Caco-2 (cell line): ENCODE measurements around the gene CAVIN1. TPM values are rescaled to one million over a fixed set of nuclear protein-coding genes. Genes with fewer than 3 reads are reported as not detected.

Experiments
- Bru-seq: library from RNA; stranded (reverse); fragments of 400-500 nt; gene quantifications from one replicate; lab custom pipeline; 2021; lab: Mats Ljungman, UMichigan
- BruChase-seq, 2 experiments: library from RNA; stranded (reverse); fragments of 400-500 nt; gene quantifications; one replicate each; lab custom pipeline; 2021; lab: Mats Ljungman, UMichigan
- BruUV-seq: library from RNA; stranded (reverse); fragments of 400-500 nt; replicated peaks from 2 replicates; lab custom pipeline; 2021; lab: Mats Ljungman, UMichigan
- CTCF ChIA-PET: fragments of 300-600 bp; sonication (Branson Sonifier 250); formaldehyde crosslinking; loops from one replicate; lab custom pipeline; 2022; ENCODE audit warnings: antibody characterized with exemption; lab: Charles Lee
- POLR2A ChIA-PET: fragments of 300-600 bp; sonication (Branson Sonifier 250); formaldehyde crosslinking; loops from one replicate; lab custom pipeline; 2022; ENCODE audit warnings: antibody characterized with exemption; lab: Charles Lee
- DNase-seq, 2 experiments: peaks; one replicate each; pipeline versions ENCODE4 v3.0.0 to v3.0.0-alpha.2; 2020 to 2022
- H3K27me3 ChIP-seq: replicated peaks from 2 replicates; pipeline ENCODE4 v1.6.0; 2011; ENCODE audit warnings: low read length; ENCODE audit not compliant: control insufficient read depth, insufficient read depth
- H3K36me3 ChIP-seq: 2 replicates; pipeline ENCODE4 v1.5.1; 2011; ENCODE audit warnings: low read length; ENCODE audit not compliant: control insufficient read depth, insufficient read depth
- H3K4me1 ChIP-seq: fragments of 250-450 bp; sonication (Bioruptor Pico); 2 replicates; pipeline ENCODE4 v1.5.1; 2020; ENCODE audit warnings: mild to moderate bottlenecking
- H3K4me3 ChIP-seq: 2 replicates; pipeline ENCODE4 v1.5.1; 2011; ENCODE audit warnings: low read depth, mild to moderate bottlenecking, control low read depth, low read length
- H3K9me3 ChIP-seq: fragments of 250-450 bp; sonication (Bioruptor Pico); 2 replicates; pipeline ENCODE4 v1.5.1; 2020; ENCODE audit warnings: mild to moderate bottlenecking, moderate library complexity
- H3K27ac Mint-ChIP-seq: one replicate; pipeline ENCODE4 v1.8.0; 2022; ENCODE audit warnings: mixed read lengths; ENCODE audit not compliant: unreplicated experiment
- H3K27me3 Mint-ChIP-seq: one replicate; pipeline ENCODE4 v1.8.0; 2022; ENCODE audit warnings: mixed read lengths; ENCODE audit not compliant: insufficient read depth, unreplicated experiment
- H3K36me3 Mint-ChIP-seq: one replicate; pipeline ENCODE4 v1.8.0; 2022; ENCODE audit warnings: mild to moderate bottlenecking, mixed read lengths; ENCODE audit not compliant: insufficient read depth, unreplicated experiment
- H3K4me1 Mint-ChIP-seq: one replicate; pipeline ENCODE4 v1.8.0; 2022; ENCODE audit warnings: low read depth, mixed read lengths; ENCODE audit not compliant: unreplicated experiment
- H3K4me3 Mint-ChIP-seq: one replicate; pipeline ENCODE4 v1.8.0; 2022; ENCODE audit warnings: mild to moderate bottlenecking, moderate library complexity, mixed read lengths; ENCODE audit not compliant: unreplicated experiment
- H3K9me3 Mint-ChIP-seq: one replicate; pipeline ENCODE4 v1.8.0; 2022; ENCODE audit warnings: mixed read lengths; ENCODE audit not compliant: unreplicated experiment
- CTCF ChIP-seq, 2 experiments: fragments of 200-600 bp in 1 of 2; IDR thresholded peaks; 1 replicate in 1 of 2; 2 replicates in 1 of 2; pipeline versions ENCODE4 v1.5.1 to v1.8.0; 2011 to 2022; ENCODE audit warnings: antibody characterized with exemption in 1 of 2, control low read depth in 1 of 2, inconsistent platforms in 1 of 2, low read depth in 1 of 2, low read length in 1 of 2, mild to moderate bottlenecking in 1 of 2, moderate library complexity in 1 of 2; ENCODE audit not compliant: insufficient read depth in 1 of 2, severe bottlenecking in 1 of 2, unreplicated experiment in 1 of 2
- intact Hi-C: fragments of 100-400 bp; cut with micrococcal nuclease; formaldehyde crosslinking; loops from one replicate; pipeline ENCODE4 v1.10.0; 2022; ENCODE audit not compliant: unreplicated experiment
- long read RNA-seq: library from polyadenylated mRNA; stranded (forward); transcript quantifications from one replicate; pipeline ENCODE4 v2.0.0, GENCODE V29; 2022
- total RNA-seq: library from RNA; stranded (reverse); gene quantifications from 2 replicates; pipeline ENCODE4 v1.2.3, GENCODE V29; 2022

The CAVIN1 gene
- total RNA-seq, result 143 and 173 TPM in 2 replicates
- percentile 78 among the genes with signal in this experiment for Bru-seq, nascent RNA
- percentile 91 among the genes with signal in this experiment for BruChase-seq, experiment 1, labeled RNA remaining after a 2-hour chase
- BruChase-seq, experiment 2, labeled RNA remaining after a 6-hour chase, result percentile 97 among the genes with signal in this experiment
- long read RNA-seq, transcript CAVIN1-201 (2 exons, 3,828 nt), result major isoform, 151 of 204 reads
- long read RNA-seq, partial matches to known transcripts, result 0 of 204 reads
- long read RNA-seq, other reads (novel, unspliced or antisense), result 53 of 204 reads

GRCh38 chr17:42422958-42423712 lies at the start of gene CAVIN1:
CAVIN1 (minus strand) TSS chr17:42423256; CDS start chr17:42423097, 159 bp downstream.
- peak; percentile 98 to 99 for DNase-seq
- H3K27me3 ChIP-seq, result no peaks in the 10 kb centered on the region
- Mint-ChIP-seq H3K27ac (peak within 1 kb of the TSS; percentile 74), H3K27me3 (no peaks in the 10 kb centered on the region), H3K36me3 (peaks cover 20% of the 10 kb centered on the region), H3K4me1 (peaks cover 20% of the 10 kb centered on the region), H3K9me3 (no peaks in the 10 kb centered on the region), H3K4me3 (peak within 1 kb of the TSS; percentile 85)
- CTCF ChIA-PET, result interaction anchor here (0.6 to 1.9 kb wide), 14 partner anchors 9 to 155 kb away, joined by 3 to 22 read pairs (median 4); partner anchors contain the start of gene STAT3
- H3K4me1 ChIP-seq, result peaks cover 18% of the 10 kb centered on the region
- no peak for TF ChIP-seq CTCF (IDR thresholded peaks at IDR 0.05; ENCODE audit: insufficient read depth in 1 of 2, low read depth in 1 of 2, low read length in 1 of 2, severe bottlenecking in 1 of 2, unreplicated experiment in 1 of 2)
- H3K36me3 ChIP-seq, result no peaks in the 10 kb centered on the region
- peak within 1 kb of the TSS; percentile 97 for H3K4me3 ChIP-seq
- intact Hi-C loops, result loop anchor here (1.0 to 2.0 kb wide), 2 partner anchors 35 to 36 kb away; partner anchors contain the start of genes ATP6V0A1 and STAT3
- BruUV-seq, result no TSS peak
- POLR2A ChIA-PET, result interaction anchor here (0.7 to 2.1 kb wide), 21 partner anchors 9 to 945 kb away, joined by 3 to 53 read pairs (median 5); partner anchors contain the start of genes KAT2A, NAGLU, ODAD4 and STAT3
- H3K9me3 ChIP-seq, result no peaks in the 10 kb centered on the region

GRCh38 chr17:42467889-42468288 lies 44.8 kb upstream of the CAVIN1 start:
- intact Hi-C loops, result loop anchor here (1.0 to 10.0 kb wide), 3 partner anchors 10 to 47 kb away; partner anchors contain the start of gene ATP6V0A1
- peaks cover 82% of the 10 kb centered on the region for H3K36me3 Mint-ChIP-seq

More at GRCh38 chr17:42467889-42468288, 44.8 kb upstream of the CAVIN1 start:
- TF ChIP-seq CTCF (IDR thresholded peaks at IDR 0.05; ENCODE audit: insufficient read depth in 1 of 2, low read depth in 1 of 2, low read length in 1 of 2, severe bottlenecking in 1 of 2, unreplicated experiment in 1 of 2), result no peak
- H3K4me3 ChIP-seq, result no peak overlapping the region
- CTCF ChIA-PET, result interaction anchor here (0.6 to 1.0 kb wide), 2 partner anchors 26 to 39 kb away, joined by 3 read pairs; no protein-coding TSS in a partner anchor
- peaks cover 29% of the 10 kb centered on the region for H3K4me1 Mint-ChIP-seq
- H3K4me3 Mint-ChIP-seq, result peak overlapping the region; percentile 36
- no peaks in the 10 kb centered on the region for H3K27me3 ChIP-seq
- POLR2A ChIA-PET, result interaction anchor here (1.3 to 2.1 kb wide), 2 partner anchors 45 to 79 kb away, joined by 3 to 11 read pairs; partner anchors contain the start of gene CAVIN1
- DNase-seq, result peak; percentile 61 to 75
- no peaks in the 10 kb centered on the region for H3K9me3 Mint-ChIP-seq
- no peaks in the 10 kb centered on the region for H3K27me3 Mint-ChIP-seq
- 0 out of 2 replicates have a peak, but pooled peaks cover 1% of the 10 kb centered on the region for H3K36me3 ChIP-seq
- no peaks in the 10 kb centered on the region for H3K9me3 ChIP-seq
- H3K4me1 ChIP-seq, result peaks cover 46% of the 10 kb centered on the region
- BruUV-seq, result no TSS peak
- H3K27ac Mint-ChIP-seq, result peak overlapping the region; percentile 43
